GM12892 (cell line): ENCODE measurements around the gene TNFAIP8L1.

Source experiments
- POLR2A ChIP-seq: IDR thresholded peaks from 2 replicates; pipeline ENCODE4 v1.6.1; 2011; ENCODE audit warnings: low read depth, low read length, control low read depth
- POLR2AphosphoS5 ChIP-seq: IDR thresholded peaks from 2 replicates; pipeline ENCODE4 v1.6.1; 2011; ENCODE audit warnings: low read depth, low read length, control low read depth
- TAF1 ChIP-seq: IDR thresholded peaks from 2 replicates; pipeline ENCODE4 v1.6.1; 2011; ENCODE audit warnings: low read depth, mild to moderate bottlenecking, control low read depth, low read length, borderline replicate concordance

- TF ChIP-seq POLR2AphosphoS5 (no peak), POLR2A (no peak), TAF1 (no peak)
Measured at GRCh38 chr19:4624733-4625362, 14.5 kb upstream of the TNFAIP8L1 start.
